HG02798 (cell line): ENCODE data around the gene GABRR3.

Source experiments
- ATAC-seq: cut with Tn5 transposase; IDR thresholded peaks from one replicate; pipeline ENCODE4 v1.9.1; 2021; ENCODE audit warnings: mild to moderate bottlenecking; ENCODE audit not compliant: unreplicated experiment, poor library complexity

Gene GABRR3

DNA sequence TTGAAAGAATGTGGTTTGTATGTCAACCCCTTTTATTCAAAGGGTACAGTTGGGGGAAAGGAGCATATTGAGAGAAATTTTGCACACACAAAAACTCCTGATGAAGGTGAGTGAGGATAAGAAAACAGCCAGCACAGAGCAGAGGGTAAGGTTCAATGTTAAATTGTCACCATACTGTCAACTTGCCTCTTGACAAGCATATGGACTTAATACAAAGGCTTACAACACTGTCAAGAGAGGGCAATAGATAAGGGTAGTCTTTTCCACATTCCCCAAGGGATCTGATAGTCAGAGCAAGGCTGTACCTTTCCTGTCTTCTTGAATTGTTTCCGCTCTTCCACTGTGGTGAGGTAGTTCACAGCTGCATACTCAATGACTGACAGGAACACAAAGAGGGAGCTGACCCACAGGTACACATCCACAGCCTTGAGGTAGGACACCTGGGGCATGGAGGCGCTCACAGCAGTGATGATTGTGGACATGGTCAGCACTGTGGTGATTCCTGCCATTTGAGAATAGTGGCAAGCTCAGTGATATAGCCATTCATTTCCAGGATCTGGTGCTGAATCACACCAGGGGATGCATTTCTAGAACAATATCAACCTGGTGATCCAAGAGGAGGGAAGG, 42.5 kb downstream of the GABRR3 start:
- no peak for ATAC-seq

DNA sequence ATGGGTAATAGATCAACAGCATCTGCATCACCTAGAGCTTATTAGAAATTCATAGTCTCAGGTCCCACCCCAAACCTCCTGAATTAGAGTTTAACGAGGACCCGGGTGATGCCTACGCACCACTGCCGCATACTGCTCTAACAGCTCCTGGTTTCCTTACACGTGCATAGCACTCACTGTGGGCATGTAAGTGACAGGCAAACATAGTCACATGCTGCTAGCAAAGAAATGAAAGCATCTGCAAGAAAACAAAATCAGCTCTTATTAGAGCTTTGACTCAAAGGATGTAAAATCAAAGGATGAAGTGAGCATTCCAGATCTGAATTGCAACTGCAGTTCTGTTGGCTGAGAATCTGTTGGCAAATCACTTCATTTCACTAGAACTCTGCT, 43.8 kb downstream of the GABRR3 start:
- ATAC-seq, result no peak

DNA sequence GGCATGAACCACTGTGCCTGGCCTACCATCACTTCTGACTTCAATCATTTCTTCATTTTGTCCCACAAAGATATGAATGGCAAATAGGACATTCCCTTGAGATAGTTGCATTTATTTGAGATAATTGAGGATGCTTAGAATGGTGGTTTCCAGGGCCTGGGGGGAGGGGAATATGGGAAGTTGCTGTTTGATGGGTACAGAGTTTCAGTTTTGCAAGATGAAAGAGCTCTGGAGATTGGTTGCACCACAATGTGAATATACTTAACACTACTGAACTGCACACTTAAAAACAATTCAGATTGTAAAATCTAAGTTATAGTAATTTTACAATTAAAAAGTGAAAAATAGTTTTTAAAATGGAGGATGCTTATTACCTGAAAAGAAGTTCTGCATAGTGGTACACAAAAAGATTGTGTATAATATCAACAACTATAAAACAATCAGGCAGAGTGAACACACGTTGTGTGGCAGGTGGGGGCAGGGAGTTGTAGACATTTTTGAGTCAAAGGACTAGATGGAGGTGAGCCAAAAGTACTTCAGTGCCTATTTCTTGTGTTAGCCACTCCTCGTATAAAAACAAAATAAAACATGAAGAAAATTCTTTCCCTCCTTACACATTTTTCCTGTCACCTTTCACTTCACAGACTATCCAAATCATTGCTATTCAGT, 44.4 kb downstream of the GABRR3 start:
- no peak for ATAC-seq

DNA sequence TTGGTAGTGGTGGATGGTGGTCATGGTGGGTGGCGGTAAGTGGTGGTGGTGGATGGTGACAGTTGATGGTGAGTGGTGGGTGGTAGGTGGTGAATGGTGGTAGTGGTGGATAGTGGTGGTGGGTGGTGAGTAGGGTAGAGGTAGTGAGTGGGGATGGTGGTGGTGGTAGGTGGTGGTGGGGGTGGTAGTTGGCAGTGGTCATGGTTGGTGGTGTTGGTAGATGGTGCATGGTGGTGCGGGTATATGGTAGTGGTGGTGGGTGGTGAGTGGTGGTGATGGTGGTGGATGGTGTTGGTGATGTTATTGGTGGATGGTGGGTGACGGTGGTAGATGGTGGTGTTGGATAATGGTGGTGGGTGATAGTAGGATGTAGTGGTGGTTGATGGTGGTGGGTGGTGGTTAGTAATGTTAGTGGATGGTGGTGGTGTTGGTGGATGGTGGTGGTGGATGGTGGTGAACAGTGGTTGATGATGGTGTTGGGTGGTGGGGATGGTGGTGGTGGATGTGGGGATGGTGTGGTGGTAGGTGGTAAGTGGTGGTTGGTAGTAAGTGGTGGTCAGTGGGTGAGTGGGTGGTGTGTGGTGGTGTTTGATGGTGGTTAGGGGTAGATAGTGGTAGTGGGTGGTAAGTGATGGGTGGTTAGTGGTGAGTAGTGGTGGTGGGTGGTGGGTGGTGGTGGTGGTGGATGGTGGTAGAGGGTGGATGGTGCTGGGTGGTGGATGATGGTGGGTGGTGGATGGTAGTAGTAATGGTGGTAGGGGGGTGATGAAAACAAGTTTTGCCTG, 46.1 kb downstream of the GABRR3 start:
- ATAC-seq, result no peak

DNA sequence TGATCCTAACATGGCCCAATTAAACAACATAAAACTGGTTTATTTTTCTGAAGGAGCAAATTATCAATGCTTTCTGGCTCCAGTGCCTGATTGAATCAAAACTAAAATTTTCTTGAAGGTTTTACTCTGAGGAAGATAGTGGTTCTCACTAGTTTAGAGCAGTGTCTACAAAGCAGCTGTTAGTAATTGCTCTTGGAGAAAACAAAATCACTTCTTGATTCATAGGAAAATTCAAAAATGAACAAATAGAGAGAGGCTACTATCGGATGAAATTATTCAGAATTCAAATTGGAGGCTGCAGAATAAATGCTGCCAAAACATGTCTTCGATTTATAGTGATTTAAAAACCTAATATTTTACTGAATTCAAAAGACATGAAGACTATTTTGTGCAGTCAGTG, 47.8 kb downstream of the GABRR3 start:
- no peak for ATAC-seq

DNA sequence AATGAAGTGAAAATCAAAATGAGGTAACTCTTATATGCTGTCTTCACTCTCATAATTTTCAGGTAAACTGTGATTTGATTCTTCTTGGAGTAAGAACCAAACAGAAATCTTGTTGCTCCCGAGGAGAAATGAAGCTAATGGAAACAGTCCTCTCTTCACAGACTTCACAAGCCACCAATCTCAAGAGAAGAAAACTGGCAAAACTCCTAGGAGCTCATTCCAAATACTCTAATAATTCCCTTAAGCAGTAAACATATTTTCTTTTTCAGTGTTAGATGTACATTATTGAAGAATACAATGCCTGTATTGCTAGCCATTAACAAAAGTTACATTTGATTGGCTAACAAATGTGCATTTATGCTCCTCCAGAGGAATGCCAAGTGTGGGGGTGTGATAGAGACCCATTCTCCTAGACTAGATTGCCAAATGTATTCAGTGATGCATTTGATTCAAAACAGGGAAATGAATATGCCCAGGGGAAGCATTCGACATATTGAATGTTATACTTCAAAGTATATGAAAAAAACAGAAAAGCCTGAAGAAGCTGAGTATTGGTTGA, 51.1 kb downstream of the GABRR3 start:
- no peak for ATAC-seq

DNA sequence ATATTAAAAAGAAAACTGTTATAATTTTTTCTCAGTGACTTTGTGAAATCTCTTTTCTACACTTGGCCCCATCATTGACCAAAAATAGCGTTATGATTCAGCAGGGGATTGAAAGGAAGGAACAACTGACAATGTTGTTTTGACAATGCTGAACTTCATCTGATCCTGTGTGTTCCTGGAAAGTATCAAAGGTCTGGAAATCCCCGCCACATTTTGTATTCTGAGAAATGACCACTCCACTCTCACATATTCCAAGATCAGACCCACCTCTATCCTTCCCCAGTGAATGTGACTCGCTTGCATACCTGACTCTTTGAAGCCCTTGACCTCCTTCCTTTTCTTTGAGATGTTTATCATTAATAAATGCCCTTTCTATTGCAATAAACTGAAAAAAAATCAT, 53.2 kb downstream of the GABRR3 start:
- ATAC-seq, result no peak

DNA sequence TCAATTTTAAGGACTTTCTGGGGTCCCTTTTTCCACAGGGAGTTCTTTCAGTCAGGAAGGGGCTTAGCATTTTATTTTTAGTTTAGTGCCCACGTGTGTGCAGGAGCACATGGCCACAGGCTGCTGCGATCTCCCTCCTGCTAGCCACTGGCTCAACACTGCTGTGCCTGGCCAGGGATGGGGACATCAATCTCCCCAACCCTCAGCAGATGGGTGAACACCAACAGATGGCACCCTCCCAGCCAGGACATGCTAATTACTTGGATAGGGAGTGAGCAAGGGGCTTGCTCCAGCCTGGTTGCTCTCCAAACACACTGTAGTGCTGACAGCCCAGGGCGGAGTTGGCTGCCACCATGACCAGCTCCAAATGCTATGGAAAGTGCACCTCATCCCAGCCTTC, 55.5 kb downstream of the GABRR3 start:
- ATAC-seq, result no peak

DNA sequence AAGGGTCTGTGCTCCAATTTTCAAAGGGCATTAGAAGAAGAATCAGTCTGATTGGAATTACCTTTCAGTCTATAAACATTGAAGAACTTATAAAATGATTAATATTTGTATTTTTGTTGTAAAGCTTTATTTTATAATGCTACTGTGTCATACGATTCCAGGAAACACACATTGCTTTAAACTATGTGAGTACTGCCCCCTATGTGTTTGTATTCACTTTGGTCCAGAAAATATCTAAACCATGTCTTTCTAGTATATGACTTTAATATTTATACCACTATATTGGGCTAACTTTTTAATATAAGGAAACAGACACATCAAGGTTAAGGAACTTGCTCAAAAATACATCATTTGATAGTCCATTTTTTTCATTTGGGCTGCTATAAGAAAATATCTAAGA, 59.6 kb downstream of the GABRR3 start:
- no peak for ATAC-seq

DNA sequence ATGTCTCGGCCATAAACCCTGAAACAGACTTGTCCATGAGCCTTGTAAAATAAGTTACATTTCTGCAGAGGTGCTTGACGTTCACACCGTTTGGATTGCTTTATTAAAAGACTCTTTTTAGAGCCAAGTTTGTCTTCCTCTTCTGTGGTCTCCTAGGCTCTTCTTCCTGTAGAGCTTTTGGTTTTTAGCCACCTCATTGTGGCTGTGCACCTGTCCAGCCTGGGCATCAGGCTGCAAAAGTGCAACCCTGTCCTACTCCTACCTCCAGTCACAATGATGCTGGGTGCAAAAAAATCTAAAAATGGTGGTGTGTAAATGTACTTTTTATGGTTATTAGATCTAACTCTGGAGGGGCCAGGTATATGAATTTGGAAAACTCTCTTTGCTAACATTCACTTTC, 60.1 kb downstream of the GABRR3 start:
- no peak for ATAC-seq

DNA sequence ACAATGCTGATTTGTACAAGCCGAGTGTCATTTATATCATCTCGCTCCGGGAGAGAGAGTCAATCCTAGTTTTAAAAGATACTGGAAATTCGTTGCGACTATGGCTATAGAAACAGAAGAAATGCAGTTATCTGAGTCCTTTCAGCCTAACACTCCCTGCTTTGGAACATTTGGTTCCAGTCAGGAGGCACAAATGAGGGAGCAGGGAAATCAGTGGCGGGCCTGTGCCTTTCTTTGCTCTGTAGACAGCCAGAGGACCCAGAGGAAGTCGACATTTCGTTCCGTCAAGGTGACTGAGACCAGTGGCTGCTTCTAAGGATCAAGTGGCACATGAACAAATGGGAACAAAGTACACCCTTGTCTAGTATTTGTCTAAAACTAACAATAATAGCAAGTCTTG, 62.1 kb downstream of the GABRR3 start:
- ATAC-seq, result no peak

DNA sequence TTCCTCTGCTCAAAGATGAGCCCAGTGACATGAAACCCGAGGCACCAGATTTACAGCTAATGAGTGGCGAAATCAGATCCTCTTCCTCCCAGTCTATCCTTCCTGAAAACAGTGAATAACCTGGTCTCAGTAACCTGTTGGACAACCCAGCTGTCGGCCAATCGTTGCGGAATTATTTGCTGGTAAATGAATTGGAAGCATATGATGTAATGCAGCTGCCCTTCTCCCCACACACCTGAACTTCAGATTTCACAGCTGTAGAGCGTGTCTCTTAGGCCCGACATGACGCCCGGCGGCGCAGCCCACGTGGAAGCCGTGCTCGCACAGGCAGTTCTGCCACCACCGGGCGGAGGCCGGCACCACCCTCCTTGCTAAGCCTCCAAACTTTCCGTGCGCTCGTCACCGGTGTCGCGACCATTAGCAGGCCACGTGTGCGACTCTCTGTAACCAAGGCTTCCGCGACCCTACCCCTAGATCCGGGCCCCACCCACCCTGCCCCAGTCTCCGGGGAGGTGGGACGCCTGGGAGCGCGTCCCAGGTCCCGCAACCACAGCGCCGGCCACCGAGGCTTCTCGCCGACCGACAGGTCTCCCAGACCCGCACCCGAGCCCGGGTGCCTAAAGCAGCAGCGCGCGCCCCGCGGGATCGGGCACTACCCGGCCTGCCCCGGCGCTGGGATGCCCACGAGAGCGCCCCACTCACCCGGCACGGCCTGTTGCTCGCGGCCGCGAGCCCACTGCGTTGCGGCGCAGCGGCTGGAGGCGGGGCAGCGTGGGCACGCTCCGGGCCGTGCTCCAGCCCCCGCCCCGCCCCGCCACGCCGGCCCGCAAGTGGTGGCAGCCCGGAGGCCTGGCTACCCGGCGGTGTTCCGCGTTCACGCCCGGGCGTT, 63.2 kb downstream of the GABRR3 start, which contains the start of gene RIOX2:
TSS of gene RIOX2 (minus strand) at position 753 of the 889 bp plus-strand sequence. CDS start 4,838 bp downstream, outside the sequence.
- peak; percentile 90 for ATAC-seq

DNA sequence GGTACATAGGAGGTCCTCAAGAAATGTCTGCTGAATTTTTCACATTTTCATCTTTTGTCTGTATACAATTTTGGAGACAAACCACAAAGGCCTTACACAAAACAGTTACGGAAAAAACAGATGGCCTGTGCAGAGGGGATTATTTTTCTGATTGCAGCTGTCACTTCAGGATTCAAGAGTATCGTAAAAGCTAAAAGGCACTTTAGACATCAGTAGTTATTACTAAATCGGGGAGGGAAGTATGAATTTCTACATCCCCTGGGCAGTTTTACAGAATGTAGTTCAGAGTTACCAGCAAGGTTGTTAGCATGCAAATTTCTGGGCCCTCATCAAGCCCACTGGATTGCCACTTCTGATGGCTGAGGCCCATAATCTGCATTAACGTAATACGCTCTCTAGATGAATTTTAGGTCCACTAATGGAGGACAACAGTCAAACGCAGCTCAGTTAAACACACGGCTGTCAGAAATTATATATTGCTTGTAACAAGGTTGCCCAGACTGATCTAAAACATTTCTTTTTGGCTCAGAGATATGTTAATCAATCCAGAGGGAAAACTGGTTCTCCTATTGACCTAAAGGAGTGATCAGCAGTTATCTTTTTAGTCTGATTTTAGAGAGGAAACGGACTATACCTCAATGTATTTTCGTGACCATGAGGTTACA, 64.0 kb downstream of the GABRR3 start:
- no peak for ATAC-seq

DNA sequence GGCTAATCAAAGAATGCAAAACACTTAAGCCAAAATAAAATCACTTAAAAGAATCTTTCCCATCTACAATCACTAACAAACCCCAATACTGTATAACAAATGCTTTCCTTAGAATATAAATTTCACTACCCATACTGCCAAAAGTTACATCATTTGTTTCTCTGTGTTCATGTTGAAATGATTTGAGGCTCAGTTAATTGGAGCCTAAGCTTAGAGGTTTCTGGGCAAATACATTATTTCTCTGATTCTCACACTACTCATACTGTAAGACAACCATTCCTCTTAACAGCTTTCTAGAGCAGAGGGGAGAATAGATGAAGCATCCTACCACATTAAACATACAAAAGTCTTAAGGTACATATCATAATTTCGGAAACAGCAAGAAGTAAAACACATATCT, 65.0 kb downstream of the GABRR3 start:
- ATAC-seq, result no peak

DNA sequence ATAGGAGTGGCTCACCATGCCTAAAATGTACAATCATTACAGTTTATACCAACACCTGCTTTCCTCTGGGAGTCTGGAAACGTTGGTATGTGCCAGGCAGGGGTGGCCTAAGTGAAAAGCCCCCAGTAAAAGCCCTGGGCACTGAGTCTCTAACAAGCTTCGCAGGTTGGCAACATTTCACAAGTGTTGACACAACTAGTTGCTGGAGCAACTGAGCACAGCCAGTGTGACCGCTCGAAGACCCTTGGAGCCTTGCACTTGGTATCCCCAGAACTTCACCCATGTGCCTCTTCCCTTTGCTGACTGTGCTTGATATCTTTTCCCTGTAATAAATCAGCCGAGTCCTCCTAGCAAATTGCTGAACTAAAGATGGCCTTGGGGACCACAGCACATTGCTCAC, 65.6 kb downstream of the GABRR3 start:
- no peak for ATAC-seq

DNA sequence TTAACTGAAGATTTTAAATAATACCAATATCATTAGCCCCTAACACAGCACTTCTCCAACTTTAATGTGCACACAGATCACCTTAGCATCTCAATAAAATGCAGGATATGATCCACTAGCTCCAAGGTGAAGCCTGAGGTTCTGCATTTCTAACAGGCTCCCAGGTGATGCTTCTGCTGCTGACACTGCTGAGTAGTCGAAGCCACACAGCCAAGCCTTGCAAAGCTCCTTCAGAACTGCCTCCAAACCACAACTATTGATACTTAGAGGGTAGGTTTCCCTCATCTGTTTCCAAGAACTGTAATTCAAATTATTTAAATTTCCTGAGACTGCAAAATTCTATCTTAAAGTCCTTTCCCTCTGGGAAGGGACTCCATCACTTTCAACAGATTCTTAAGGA, 66.7 kb downstream of the GABRR3 start:
- ATAC-seq, result no peak

DNA sequence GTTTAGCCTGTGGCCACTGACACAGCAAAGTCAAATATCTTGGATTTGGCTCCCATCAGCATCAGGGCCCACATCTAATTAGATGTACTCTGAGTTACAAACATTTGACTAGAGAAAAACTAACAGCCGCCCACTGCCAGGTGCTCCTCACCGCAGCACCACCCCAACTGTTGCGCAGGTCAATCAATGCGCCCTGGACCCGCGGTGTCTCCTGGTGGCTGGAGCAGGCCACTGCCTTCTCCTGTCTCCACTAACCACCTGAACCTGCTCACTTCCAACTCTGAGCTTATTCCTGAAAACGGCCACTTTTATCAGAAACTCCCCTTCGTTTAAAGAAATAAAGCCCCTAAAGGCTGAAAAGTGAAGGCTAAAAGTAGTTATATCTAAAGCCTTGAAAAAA, 67.1 kb downstream of the GABRR3 start:
- ATAC-seq, result no peak

DNA sequence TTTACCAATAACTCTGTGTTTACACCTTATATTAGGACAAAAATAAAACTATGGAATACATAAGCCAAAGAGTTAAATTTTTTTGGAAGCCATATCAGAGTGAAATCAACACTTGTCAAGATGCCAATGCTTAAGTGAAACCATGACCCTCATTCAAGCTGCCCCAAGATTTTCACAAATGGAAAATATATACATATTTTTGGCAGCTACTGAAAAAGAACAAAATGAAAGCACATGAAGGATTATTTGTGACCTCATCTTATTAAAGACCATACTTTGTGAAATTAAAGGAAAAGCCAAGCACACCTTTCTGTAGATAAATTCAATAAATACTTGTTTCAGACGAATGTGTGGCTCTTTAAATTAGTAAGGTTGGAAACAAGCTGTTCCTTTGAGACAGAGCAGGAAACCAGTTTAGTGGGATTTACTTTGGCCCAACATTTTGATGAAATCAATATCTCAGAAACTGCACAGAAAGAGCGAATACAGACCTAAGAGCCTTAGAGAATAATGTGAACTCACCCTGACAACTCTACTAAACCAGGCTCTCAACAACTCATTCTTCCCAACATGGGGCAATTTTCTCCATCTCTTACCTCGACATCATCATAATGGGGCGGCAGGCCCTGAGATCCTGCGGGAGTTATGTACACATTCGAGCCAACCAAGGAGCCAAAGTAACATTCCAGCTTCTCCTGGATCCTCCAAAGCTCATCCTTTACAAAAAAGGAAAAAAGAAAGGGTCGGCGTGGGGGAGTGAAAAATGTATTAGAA, 73.9 kb downstream of the GABRR3 start:
- no peak for ATAC-seq

DNA sequence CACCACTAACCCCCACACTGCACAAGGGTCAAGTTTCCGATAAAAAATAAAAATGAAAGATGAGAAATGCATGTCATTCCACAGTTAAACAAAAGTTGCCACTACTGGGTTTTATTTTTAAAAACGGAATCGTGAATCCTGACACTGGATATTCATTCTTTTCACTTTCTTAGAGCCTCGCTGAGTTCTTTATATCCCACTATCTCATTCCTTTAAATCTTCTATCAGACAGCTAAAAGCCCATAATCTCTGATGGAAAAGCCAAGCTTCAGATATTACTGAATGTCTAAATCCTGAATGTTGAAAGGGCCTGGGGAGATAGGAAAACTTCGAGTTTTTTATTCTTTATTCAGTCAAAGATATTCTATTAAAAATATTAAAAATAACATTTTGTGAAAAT, 74.6 kb downstream of the GABRR3 start:
- ATAC-seq, result no peak
